ENCODE results near the gene GRM4.

DNA sequence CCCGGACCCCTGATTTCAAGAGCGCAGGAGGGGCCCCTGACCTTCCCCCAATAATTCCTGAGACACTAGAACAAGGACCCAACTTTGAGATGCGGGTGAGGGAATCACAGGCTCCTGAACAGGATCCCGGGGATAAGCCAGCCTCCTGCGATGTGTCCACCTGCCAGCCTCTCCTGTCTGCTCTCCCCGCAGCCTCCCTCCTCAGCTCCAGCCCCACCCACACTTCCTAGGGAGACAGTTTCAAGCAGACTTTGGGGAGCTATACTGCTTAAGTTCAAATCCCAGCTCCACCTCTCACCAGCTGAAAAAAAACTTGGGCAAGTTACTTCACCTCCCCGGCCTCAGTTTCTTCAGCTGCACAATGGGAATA, 50.8 kb downstream of the GRM4 start:
- TF ChIP-seq, protein P1, sequence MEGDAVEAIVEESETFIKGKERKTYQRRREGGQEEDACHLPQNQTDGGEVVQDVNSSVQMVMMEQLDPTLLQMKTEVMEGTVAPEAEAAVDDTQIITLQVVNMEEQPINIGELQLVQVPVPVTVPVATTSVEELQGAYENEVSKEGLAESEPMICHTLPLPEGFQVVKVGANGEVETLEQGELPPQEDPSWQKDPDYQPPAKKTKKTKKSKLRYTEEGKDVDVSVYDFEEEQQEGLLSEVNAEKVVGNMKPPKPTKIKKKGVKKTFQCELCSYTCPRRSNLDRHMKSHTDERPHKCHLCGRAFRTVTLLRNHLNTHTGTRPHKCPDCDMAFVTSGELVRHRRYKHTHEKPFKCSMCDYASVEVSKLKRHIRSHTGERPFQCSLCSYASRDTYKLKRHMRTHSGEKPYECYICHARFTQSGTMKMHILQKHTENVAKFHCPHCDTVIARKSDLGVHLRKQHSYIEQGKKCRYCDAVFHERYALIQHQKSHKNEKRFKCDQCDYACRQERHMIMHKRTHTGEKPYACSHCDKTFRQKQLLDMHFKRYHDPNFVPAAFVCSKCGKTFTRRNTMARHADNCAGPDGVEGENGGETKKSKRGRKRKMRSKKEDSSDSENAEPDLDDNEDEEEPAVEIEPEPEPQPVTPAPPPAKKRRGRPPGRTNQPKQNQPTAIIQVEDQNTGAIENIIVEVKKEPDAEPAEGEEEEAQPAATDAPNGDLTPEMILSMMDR (conservative IDR thresholded peaks at IDR 0.05), result no peak
- no peak for TF ChIP-seq EZH2 (IDR thresholded peaks at IDR 0.05; ENCODE audit: low read depth)

All from PC-9 (cell line).